Right atrium auricular region (tissue), 2 donors: ENCODE measurements around the gene C16orf89. TPM values are rescaled to one million over a fixed set of nuclear protein-coding genes. Genes with fewer than 3 reads are reported as not detected.
A peak's percentile ranks its signal among the peaks of the same experiment; 100 is the strongest.
"Not testable (repeated sequence)": the region's sequence is repeated elsewhere in the genome, so short reads cannot be mapped to it uniquely, and the experiment has no call there.

Source experiments
- DNase-seq: peaks from one replicate; pipeline ENCODE4 v3.0.0-alpha.2; 2019; ENCODE audit warnings: low spot score
- H3K27ac ChIP-seq, 2 donors: fragments of 200-600 bp; sonication (generic); 1 replicate in 1 of 2; 2 replicates in 1 of 2; pipeline ENCODE4 v1.5.1; 2016 to 2019
- H3K27me3 ChIP-seq, 2 donors: fragments of 200-600 bp; sonication (generic); one replicate each; pipeline versions ENCODE4 v1.5.1 to v1.6.0; 2017 to 2019
- H3K36me3 ChIP-seq: fragments of 200-600 bp; sonication (generic); one replicate; pipeline ENCODE4 v1.5.1; 2016
- H3K4me1 ChIP-seq, 2 donors: fragments of 200-600 bp; sonication (generic); one replicate each; pipeline versions ENCODE4 v1.5.1 to v1.6.0; 2017 to 2019
- H3K4me3 ChIP-seq, 2 donors: fragments of 200-600 bp; sonication (generic); 1 replicate in 1 of 2; 2 replicates in 1 of 2; pipeline ENCODE4 v1.5.1; 2017 to 2019; ENCODE audit warnings: mild to moderate bottlenecking in 1 of 2, moderate library complexity in 1 of 2
- H3K9me3 ChIP-seq, 2 donors: fragments of 200-600 bp; sonication (generic); one replicate each; pipeline ENCODE4 v1.5.1; 2019
- CTCF ChIP-seq, 2 donors: fragments of 200-600 bp; sonication (generic); IDR thresholded peaks; one replicate each; pipeline ENCODE4 v1.5.1; 2019; ENCODE audit warnings: antibody characterized with exemption in 2 of 2
- total RNA-seq, 2 donors: library from RNA; depleted of rRNA; stranded (reverse); fragments of >200 nt; gene quantifications; one replicate each; pipeline ENCODE4 v1.1.0, GENCODE V29; 2016

Gene C16orf89
- 1 to 10 TPM; 5.2 to 5.4 TPM for total RNA-seq

GRCh38 chr16:5065813-5066212 is at the start of gene C16orf89:
Gene C16orf89 (minus strand): TSS chr16:5065956. CDS start chr16:5065908, 48 bp downstream.
- H3K36me3 ChIP-seq: no peaks in the 10 kb centered on the region
- no peak for TF ChIP-seq CTCF (IDR thresholded peaks at IDR 0.05)
- H3K4me1 ChIP-seq: peaks cover 0 to 8% of the 10 kb centered on the region in 2 donors
- no peak within 1 kb of the TSS for H3K4me3 ChIP-seq
- no peak within 1 kb of the TSS for H3K27ac ChIP-seq
- no peaks in the 10 kb centered on the region for H3K27me3 ChIP-seq
- H3K9me3 ChIP-seq: no peaks in the 10 kb centered on the region
- DNase-seq: no peak

GRCh38 chr16:5110933-5111332 is 45.2 kb upstream of the C16orf89 start:
- not testable (repeated sequence) for H3K27ac ChIP-seq, H3K4me1 ChIP-seq, H3K36me3 ChIP-seq, DNase-seq, H3K9me3 ChIP-seq, H3K4me3 ChIP-seq, H3K27me3 ChIP-seq

- Histone ChIP-seq H3K4me3 (no peak overlapping the region), H3K27ac (no peak overlapping the region), H3K9me3 (no peaks in the 10 kb centered on the region), H3K4me1 (no peaks in the 10 kb centered on the region), H3K27me3 (no peaks in the 10 kb centered on the region), H3K36me3 (no peaks in the 10 kb centered on the region)
- DNase-seq: no peak
- TF ChIP-seq CTCF (IDR thresholded peaks at IDR 0.05): no peak
Observed at GRCh38 chr16:5108505-5109158, 42.9 kb upstream of the C16orf89 start.

GRCh38 chr16:5105039-5105438 is 39.3 kb upstream of the C16orf89 start:
- not testable (repeated sequence) for H3K4me1 ChIP-seq, H3K27ac ChIP-seq, H3K4me3 ChIP-seq

GRCh38 chr16:5103296-5104032 is 37.7 kb upstream of the C16orf89 start:
- not testable (repeated sequence) for H3K9me3 ChIP-seq, H3K4me1 ChIP-seq, H3K4me3 ChIP-seq, H3K36me3 ChIP-seq, DNase-seq, H3K27ac ChIP-seq, H3K27me3 ChIP-seq

More at GRCh38 chr16:5105039-5105438, 39.3 kb upstream of the C16orf89 start:
- H3K9me3 ChIP-seq, H3K27me3 ChIP-seq, DNase-seq, H3K36me3 ChIP-seq: not testable (repeated sequence)

- not testable (repeated sequence) for H3K9me3 ChIP-seq, H3K4me1 ChIP-seq, DNase-seq, H3K36me3 ChIP-seq, H3K27me3 ChIP-seq
- Histone ChIP-seq H3K4me3 (peak overlapping the region in 1 of 2 donors; percentile 90), H3K27ac (peak overlapping the region in 1 of 2 donors; percentile 85)
Observed at GRCh38 chr16:5099174-5099573, 33.4 kb upstream of the C16orf89 start.

- Histone ChIP-seq H3K27ac (peak overlapping the region; percentile 84 to 85), H3K4me3 (peak overlapping the region; percentile 85 to 90)
- H3K9me3 ChIP-seq, H3K36me3 ChIP-seq, H3K4me1 ChIP-seq, H3K27me3 ChIP-seq: not testable (repeated sequence)
- peak; percentile 67 for DNase-seq
Observed at GRCh38 chr16:5098221-5099159, 32.7 kb upstream of the C16orf89 start.

GRCh38 chr16:5097470-5098220 is 31.9 kb upstream of the C16orf89 start, which contains the start of gene EEF2KMT:
Gene EEF2KMT (minus strand): TSS chr16:5097795. CDS start chr16:5097739, 56 bp downstream.
- not testable (repeated sequence) for H3K4me1 ChIP-seq, H3K9me3 ChIP-seq, H3K36me3 ChIP-seq, H3K27me3 ChIP-seq
- H3K27ac ChIP-seq: peak within 1 kb of the TSS; percentile 84 to 85
- peak within 1 kb of the TSS; percentile 85 to 90 for H3K4me3 ChIP-seq
- DNase-seq: peak; percentile 99

GRCh38 chr16:5097061-5097469 is 31.3 kb upstream of the C16orf89 start:
- H3K27me3 ChIP-seq, H3K36me3 ChIP-seq, DNase-seq, H3K9me3 ChIP-seq, H3K4me1 ChIP-seq: not testable (repeated sequence)
- Histone ChIP-seq H3K27ac (peak overlapping the region; percentile 84), H3K4me3 (peak overlapping the region; percentile 85 to 90)

- H3K36me3 ChIP-seq, H3K4me1 ChIP-seq, DNase-seq, H3K9me3 ChIP-seq, H3K27me3 ChIP-seq: not testable (repeated sequence)
- Histone ChIP-seq H3K4me3 (peak overlapping the region; percentile 85 to 90), H3K27ac (peak overlapping the region; percentile 84)
Observed at GRCh38 chr16:5096437-5097060, 30.8 kb upstream of the C16orf89 start.

- not testable (repeated sequence) for H3K9me3 ChIP-seq, H3K4me1 ChIP-seq, H3K4me3 ChIP-seq, H3K27ac ChIP-seq, H3K27me3 ChIP-seq, H3K36me3 ChIP-seq, DNase-seq
Observed at GRCh38 chr16:5095145-5095830, 29.5 kb upstream of the C16orf89 start.
